HCT116 (cell line): ENCODE measurements around the gene AOPEP. TPM values are rescaled to one million over a fixed set of nuclear protein-coding genes. Genes with fewer than 3 reads are reported as not detected.
A peak's percentile ranks its signal among the peaks of the same experiment; 100 is the strongest.

Source experiments
- ATAC-seq: fragments of 200-7000 bp; cut with Tn5 transposase; 2 replicates; pipeline ENCODE4 v1.9.1; 2020; ENCODE audit warnings: mild to moderate bottlenecking, moderate library complexity
- BruUV-seq: library from RNA; stranded (reverse); fragments of 400-500 nt; replicated peaks from 2 replicates; lab custom pipeline; 2021; lab: Mats Ljungman, UMichigan
- CTCF ChIA-PET: fragments of 300-600 bp; sonication (Branson Sonifier 250); formaldehyde crosslinking; loops from one replicate; lab custom pipeline; 2021; ENCODE audit warnings: antibody characterized with exemption; lab: Charles Lee
- POLR2A ChIA-PET: fragments of 300-600, 350-600 bp; sonication (Branson Sonifier 250); formaldehyde crosslinking; loops from one replicate; lab custom pipeline; 2021; ENCODE audit warnings: antibody characterized with exemption; lab: Charles Lee
- RAD21 ChIA-PET, 2 experiments: fragments of 300-600 bp; sonication (Branson Sonifier 250); formaldehyde crosslinking; loops; one replicate each; lab custom pipeline; 2023; ENCODE audit warnings: low total read pairs in 2 of 2; ENCODE audit not compliant: uncharacterized antibody in 2 of 2, unreplicated experiment in 2 of 2, low non-redundant PET in 1 of 2; lab: Charles Lee
- DNase-seq: peaks from one replicate; pipeline ENCODE4 v3.0.0-alpha.2; 2010; ENCODE audit warnings: low read depth, low spot score
- H2AFZ ChIP-seq: fragments of 200-600 bp; shearing (Covaris generic), sonication (generic); 2 replicates; pipeline ENCODE4 v1.6.1; 2017; ENCODE audit warnings: low read depth, mixed run types, mixed read lengths, antibody characterized with exemption, low read length; ENCODE audit not compliant: poor library complexity, severe bottlenecking
- H3K27ac ChIP-seq: 2 replicates; pipeline ENCODE4 v1.5.1; 2012; ENCODE audit warnings: low read depth, low read length
- H3K27me3 ChIP-seq: fragments of 200-600 bp; sonication (generic); 2 replicates; pipeline ENCODE4 v1.6.1; 2016; ENCODE audit warnings: mixed run types, low read length, mixed read lengths; ENCODE audit not compliant: insufficient read depth
- H3K36me3 ChIP-seq, 2 experiments: fragments of 200-500 bp in 1 of 2; fragments of 200-600 bp in 1 of 2; sonication (Bioruptor generic) in 1 of 2; sonication (generic) in 1 of 2; 2 replicates each; pipeline versions ENCODE4 v1.5.1 to v1.6.1; 2014 to 2016; ENCODE audit warnings: low read length in 2 of 2, inconsistent platforms in 1 of 2, mixed read lengths in 1 of 2, mixed run types in 1 of 2; ENCODE audit not compliant: insufficient read depth in 2 of 2, control insufficient read depth in 1 of 2
- H3K4me1 ChIP-seq, 2 experiments: fragments of 200-600 bp in 1 of 2; sonication (generic) in 1 of 2; 2 replicates each; pipeline versions ENCODE4 v1.5.1 to v1.6.1; 2012 to 2017; ENCODE audit warnings: low read length in 2 of 2, inconsistent platforms in 1 of 2, mild to moderate bottlenecking in 1 of 2, mixed read lengths in 1 of 2, mixed run types in 1 of 2, moderate library complexity in 1 of 2; ENCODE audit not compliant: insufficient read depth in 2 of 2, control insufficient read depth in 1 of 2
- H3K4me2 ChIP-seq: fragments of 200-600 bp; sonication (generic); 2 replicates; pipeline ENCODE4 v1.6.1; 2017; ENCODE audit warnings: mixed run types, low read length, mixed read lengths
- H3K4me3 ChIP-seq, 2 experiments: fragments of 200-600 bp in 1 of 2; sonication (generic) in 1 of 2; replicated peaks in 1 of 2; 2 replicates each; pipeline ENCODE4 v1.5.1; 2011 to 2016; ENCODE audit warnings: low read length in 2 of 2, control low read depth in 1 of 2, low read depth in 1 of 2, mild to moderate bottlenecking in 1 of 2, mixed read lengths in 1 of 2, mixed run types in 1 of 2
- H3K79me2 ChIP-seq: fragments of 200-600 bp; sonication (generic); 2 replicates; pipeline ENCODE4 v1.6.1; 2017; ENCODE audit warnings: mild to moderate bottlenecking, mixed run types, low read length, moderate library complexity, mixed read lengths; ENCODE audit not compliant: insufficient read depth
- H3K9ac ChIP-seq: fragments of 200-600 bp; sonication (generic); 2 replicates; pipeline ENCODE4 v1.6.1; 2016; ENCODE audit warnings: low read length, mixed read lengths
- H3K9me2 ChIP-seq: fragments of 200-600 bp; sonication (generic), shearing (Covaris generic); 2 replicates; pipeline ENCODE4 v1.6.1; 2017; ENCODE audit warnings: mixed run types, mild to moderate bottlenecking, moderate library complexity; ENCODE audit not compliant: insufficient read depth
- H3K9me3 ChIP-seq, 2 experiments: fragments of 200-500 bp in 1 of 2; fragments of 200-600 bp in 1 of 2; sonication (Bioruptor generic) in 1 of 2; sonication (generic) in 1 of 2; 2 replicates each; pipeline ENCODE4 v1.6.1; 2014 to 2017; ENCODE audit warnings: low read length in 2 of 2, mixed read lengths in 2 of 2, inconsistent platforms in 1 of 2, low read depth in 1 of 2, mild to moderate bottlenecking in 1 of 2, mixed run types in 1 of 2, moderate library complexity in 1 of 2; ENCODE audit not compliant: control insufficient read depth in 1 of 2, insufficient read depth in 1 of 2
- H4K20me1 ChIP-seq: fragments of 200-600 bp; sonication (generic), shearing (Covaris generic); 2 replicates; pipeline ENCODE4 v1.6.1; 2017; ENCODE audit warnings: mixed run types, mild to moderate bottlenecking, moderate library complexity; ENCODE audit not compliant: insufficient read depth
- ATF3 ChIP-seq: IDR thresholded peaks from 2 replicates; pipeline ENCODE4 v1.6.1; 2012
- CEBPB ChIP-seq: IDR thresholded peaks from 2 replicates; pipeline ENCODE4 v1.6.1; 2012; ENCODE audit warnings: low read depth
- FOSL1 ChIP-seq: IDR thresholded peaks from 2 replicates; pipeline ENCODE4 v1.6.1; 2012; ENCODE audit warnings: low read depth
- MAX ChIP-seq: IDR thresholded peaks from 2 replicates; pipeline ENCODE4 v1.6.1; 2012
- RAD21 ChIP-seq: IDR thresholded peaks from 2 replicates; pipeline ENCODE4 v1.6.1; 2012; ENCODE audit warnings: low read depth, mild to moderate bottlenecking
- SIN3A ChIP-seq: IDR thresholded peaks from 2 replicates; pipeline ENCODE4 v1.6.1; 2012; ENCODE audit warnings: low read depth
- SP1 ChIP-seq: IDR thresholded peaks from 2 replicates; pipeline ENCODE4 v1.6.1; 2012; ENCODE audit warnings: low read depth
- SRF ChIP-seq: IDR thresholded peaks from 2 replicates; pipeline ENCODE4 v1.6.1; 2012; ENCODE audit warnings: low read depth
- TCF7L2 ChIP-seq: IDR thresholded peaks from 2 replicates; pipeline ENCODE4 v1.7.0; 2011; ENCODE audit warnings: borderline replicate concordance, inconsistent platforms; ENCODE audit not compliant: insufficient read depth, insufficient read length; ENCODE audit errors: extremely low read depth
- ZBTB33 ChIP-seq: IDR thresholded peaks from 2 replicates; pipeline ENCODE4 v1.6.1; 2011; ENCODE audit warnings: mild to moderate bottlenecking, low read length, moderate library complexity; ENCODE audit not compliant: insufficient replicate concordance; ENCODE audit errors: extremely low read depth
- ZFX ChIP-seq: fragments of 450-650 bp; IDR thresholded peaks from 2 replicates; pipeline ENCODE4 v1.6.1; 2017
- intact Hi-C: fragments of 100-400 bp; cut with micrococcal nuclease; formaldehyde crosslinking; loops from 2 replicates; pipeline ENCODE4 v1.10.0; 2022
- total RNA-seq: library from RNA; stranded (reverse); gene quantifications from one replicate; pipeline ENCODE4 v1.2.1, GENCODE V29; 2021; ENCODE audit not compliant: unreplicated experiment

Gene AOPEP
- total RNA-seq, 1 experiment from 2014 or later, result 15.1 TPM

GRCh38 chr9:94872891-94873511 lies 146.5 kb downstream of the AOPEP start:
- H3K27me3 ChIP-seq, result no peaks in the 10 kb centered on the region
- ChIA-PET RAD21 (no interaction called here), POLR2A (no interaction called here), CTCF (no interaction called here)
- peaks cover 51 to 52% of the 10 kb centered on the region in 2 experiments for H3K4me1 ChIP-seq
- DNase-seq (no peak), ATAC-seq (no peak)
- H3K9me3 ChIP-seq, result no peaks in the 10 kb centered on the region
- H3K27ac ChIP-seq, result no peak overlapping the region; the same call in 1 of the 2 replicates
- no peak overlapping the region for H3K4me2 ChIP-seq
- no peaks in the 10 kb centered on the region for H4K20me1 ChIP-seq
- no peak overlapping the region for H2AFZ ChIP-seq
- no TSS peak for BruUV-seq
- no peak overlapping the region for H3K9ac ChIP-seq
- H3K4me3 ChIP-seq, result no peak overlapping the region
- TF ChIP-seq RAD21 (no peak), SP1 (no peak), ATF3 (no peak), ZFX (no peak)
- no peaks in the 10 kb centered on the region for H3K36me3 ChIP-seq
- no peaks in the 10 kb centered on the region for H3K9me2 ChIP-seq
- no peaks in the 10 kb centered on the region; the same call in 1 of the 2 replicates for H3K79me2 ChIP-seq
- intact Hi-C loops, result no loop called here

GRCh38 chr9:94874316-94874715 lies 147.8 kb downstream of the AOPEP start:
- H3K79me2 ChIP-seq, result no peaks in the 10 kb centered on the region; the same call in 1 of the 2 replicates
- ATAC-seq (no peak), DNase-seq (no peak)
- no peaks in the 10 kb centered on the region for H4K20me1 ChIP-seq
- no TSS peak for BruUV-seq
- H2AFZ ChIP-seq, result no peak overlapping the region
- no peak overlapping the region for H3K9ac ChIP-seq
- H3K27me3 ChIP-seq, result no peaks in the 10 kb centered on the region
- peaks cover 41 to 48% of the 10 kb centered on the region in 2 experiments for H3K4me1 ChIP-seq
- H3K9me3 ChIP-seq, result no peaks in the 10 kb centered on the region
- H3K4me2 ChIP-seq, result no peak overlapping the region
- no peak for TF ChIP-seq TCF7L2
- TF ChIP-seq FOSL1, result no peak
- no peak for TF ChIP-seq SRF
- no peak for TF ChIP-seq SP1
- TF ChIP-seq ZBTB33, result no peak
- no peak for TF ChIP-seq SIN3A
- TF ChIP-seq MAX, result no peak
- no peak for TF ChIP-seq CEBPB
- intact Hi-C loops, result no loop called here
- POLR2A ChIA-PET, result no interaction called here
- CTCF ChIA-PET, result no interaction called here
- RAD21 ChIA-PET, result no interaction called here
- no peak overlapping the region for H3K4me3 ChIP-seq
- no peaks in the 10 kb centered on the region for H3K36me3 ChIP-seq
- peak overlapping the region; percentile 34; the same call in 1 of the 2 replicates for H3K27ac ChIP-seq
- no peaks in the 10 kb centered on the region for H3K9me2 ChIP-seq
